ENCODE data around the gene SLC16A12. TPM values are rescaled to one million over a fixed set of nuclear protein-coding genes. Genes with fewer than 3 reads are reported as not detected.
A peak's percentile ranks its signal among the peaks of the same experiment; 100 is the strongest.

The SLC16A12 gene
- total RNA-seq, 1 donor: under 0.01 TPM

GRCh38 chr10:89576696-89577095, 41.3 kb upstream of the SLC16A12 start:
- peaks cover 11% of the 10 kb centered on the region for H3K4me1 ChIP-seq (ENCODE audit: insufficient read depth, low read length)
- no peak for TF ChIP-seq CTCF (IDR thresholded peaks at IDR 0.05; ENCODE audit: extremely low read depth, low read depth, low read length)

GRCh38 chr10:89576022-89576421, 40.6 kb upstream of the SLC16A12 start:
- no peak for DNase-seq (ENCODE audit: insufficient read length, low spot score, missing footprints)

More at GRCh38 chr10:89576696-89577095, 41.3 kb upstream of the SLC16A12 start:
- Histone ChIP-seq H3K27me3 (ENCODE audit: insufficient read depth, low read length) (no peaks in the 10 kb centered on the region), H3K9me3 (ENCODE audit: low read depth, low read length) (no peaks in the 10 kb centered on the region), H3K4me3 (ENCODE audit: insufficient read depth, low read length) (no peak overlapping the region), H3K79me2 (ENCODE audit: insufficient read depth, low read length) (no peaks in the 10 kb centered on the region), H4K20me1 (ENCODE audit: insufficient read depth, low read length) (no peaks in the 10 kb centered on the region), H3K4me2 (ENCODE audit: insufficient read depth, low read length) (no peak overlapping the region), H2AFZ (ENCODE audit: low read length) (no peak overlapping the region), H3K27ac (ENCODE audit: low read depth, low read length) (no peak overlapping the region), H3K36me3 (ENCODE audit: insufficient read depth, low read length) (no peaks in the 10 kb centered on the region)
- DNase-seq (ENCODE audit: insufficient read length, low spot score, missing footprints): no peak

GRCh38 chr10:89575031-89575430, 39.6 kb upstream of the SLC16A12 start:
- Histone ChIP-seq H3K4me3 (ENCODE audit: insufficient read depth, low read length) (no peak overlapping the region), H2AFZ (ENCODE audit: low read length) (no peak overlapping the region), H3K9me3 (ENCODE audit: low read depth, low read length) (no peaks in the 10 kb centered on the region), H3K36me3 (ENCODE audit: insufficient read depth, low read length) (no peaks in the 10 kb centered on the region), H3K4me2 (ENCODE audit: insufficient read depth, low read length) (no peak overlapping the region), H3K27ac (ENCODE audit: low read depth, low read length) (no peak overlapping the region), H3K79me2 (ENCODE audit: insufficient read depth, low read length) (no peaks in the 10 kb centered on the region), H3K27me3 (ENCODE audit: insufficient read depth, low read length) (no peaks in the 10 kb centered on the region), H3K4me1 (ENCODE audit: insufficient read depth, low read length) (peaks cover 11% of the 10 kb centered on the region), H4K20me1 (ENCODE audit: insufficient read depth, low read length) (no peaks in the 10 kb centered on the region)
- TF ChIP-seq CTCF (IDR thresholded peaks at IDR 0.05; ENCODE audit: extremely low read depth, low read depth, low read length): no peak
- DNase-seq (ENCODE audit: insufficient read length, low spot score, missing footprints): no peak

More at GRCh38 chr10:89576022-89576421, 40.6 kb upstream of the SLC16A12 start:
- peaks cover 11% of the 10 kb centered on the region for H3K4me1 ChIP-seq (ENCODE audit: insufficient read depth, low read length)
- H3K4me3 ChIP-seq (ENCODE audit: insufficient read depth, low read length): no peak overlapping the region
- no peak overlapping the region for H3K4me2 ChIP-seq (ENCODE audit: insufficient read depth, low read length)
- no peaks in the 10 kb centered on the region for H3K79me2 ChIP-seq (ENCODE audit: insufficient read depth, low read length)
- H3K9me3 ChIP-seq (ENCODE audit: low read depth, low read length): no peaks in the 10 kb centered on the region
- no peak overlapping the region for H2AFZ ChIP-seq (ENCODE audit: low read length)
- TF ChIP-seq CTCF (IDR thresholded peaks at IDR 0.05; ENCODE audit: extremely low read depth, low read depth, low read length): no peak
- H3K27me3 ChIP-seq (ENCODE audit: insufficient read depth, low read length): no peaks in the 10 kb centered on the region
- H4K20me1 ChIP-seq (ENCODE audit: insufficient read depth, low read length): no peaks in the 10 kb centered on the region
- H3K27ac ChIP-seq (ENCODE audit: low read depth, low read length): no peak overlapping the region
- H3K36me3 ChIP-seq (ENCODE audit: insufficient read depth, low read length): no peaks in the 10 kb centered on the region

- DNase-seq (ENCODE audit: insufficient read length, low spot score, missing footprints): peak; percentile 1
- H2AFZ ChIP-seq (ENCODE audit: low read length): no peak overlapping the region
Observed at GRCh38 chr10:89574368-89574767, 39.0 kb upstream of the SLC16A12 start.

More at GRCh38 chr10:89574368-89574767, 39.0 kb upstream of the SLC16A12 start:
- Histone ChIP-seq H3K79me2 (ENCODE audit: insufficient read depth, low read length) (no peaks in the 10 kb centered on the region), H3K4me3 (ENCODE audit: insufficient read depth, low read length) (no peak overlapping the region), H3K4me2 (ENCODE audit: insufficient read depth, low read length) (peak overlapping the region; percentile 2), H3K27ac (ENCODE audit: low read depth, low read length) (no peak overlapping the region), H3K27me3 (ENCODE audit: insufficient read depth, low read length) (no peaks in the 10 kb centered on the region), H3K4me1 (ENCODE audit: insufficient read depth, low read length) (peaks cover 11% of the 10 kb centered on the region), H3K9me3 (ENCODE audit: low read depth, low read length) (no peaks in the 10 kb centered on the region), H4K20me1 (ENCODE audit: insufficient read depth, low read length) (no peaks in the 10 kb centered on the region), H3K36me3 (ENCODE audit: insufficient read depth, low read length) (no peaks in the 10 kb centered on the region)
- no peak for TF ChIP-seq CTCF (IDR thresholded peaks at IDR 0.05; ENCODE audit: extremely low read depth, low read depth, low read length)

All from osteoblast (primary cell).